ENCODE measurements around the gene TMEM125.

- no peak for TF ChIP-seq CTCF (IDR thresholded peaks at IDR 0.05; ENCODE audit: low read length)
- no peak for TF ChIP-seq EZH2 (IDR thresholded peaks at IDR 0.05; ENCODE audit: borderline replicate concordance, low read length)
Measured at GRCh38 chr1:43315963-43316737, 46.4 kb downstream of the TMEM125 start.

All from OCI-LY1 (cell line).